ENCODE data around the gene HMCN2. TPM values are rescaled to one million over a fixed set of nuclear protein-coding genes. Genes with fewer than 3 reads are reported as not detected.

HMCN2 gene
- total RNA-seq, 2 experiments from 2014 or later = not detected

- no peaks in the 10 kb centered on the region for H3K9me3 ChIP-seq (ENCODE audit: low read length)
- H4K20me1 ChIP-seq (ENCODE audit: insufficient read depth, low read length) = no peaks in the 10 kb centered on the region
- intact Hi-C loops (cut with micrococcal nuclease; ENCODE audit: unreplicated experiment) = no loop called here
- TF ChIP-seq EZH2phosphoT487 (IDR thresholded peaks at IDR 0.05; ENCODE audit: borderline replicate concordance, low read depth, low read length) (no peak), CTCF (conservative IDR thresholded peaks at IDR 0.05; ENCODE audit: low read length) (peak; percentile 49)
- no peaks in the 10 kb centered on the region for H3K9me2 ChIP-seq (ENCODE audit: insufficient read depth, low read length)
- no peak for DNase-seq (ENCODE audit: low spot score)
- ChIA-PET POLR2A (no interaction called here), CTCF (ENCODE audit: unreplicated experiment) (no interaction called here)
- no peaks in the 10 kb centered on the region for H3K79me2 ChIP-seq (ENCODE audit: insufficient read depth, low read depth, low read length)
- no TSS peak for BruUV-seq (replicated peaks)
- H3K4me1 ChIP-seq (ENCODE audit: insufficient read depth, low read length, poor library complexity, severe bottlenecking) = no peaks in the 10 kb centered on the region
- H2AFZ ChIP-seq (ENCODE audit: low read length) = no peak overlapping the region
- no peak overlapping the region for H3K4me2 ChIP-seq (ENCODE audit: low read length)
- H3K36me3 ChIP-seq (ENCODE audit: insufficient read depth, low read length) = no peaks in the 10 kb centered on the region
- no peak overlapping the region for H3K4me3 ChIP-seq (ENCODE audit: low read depth, low read length, poor library complexity, severe bottlenecking)
- no peak overlapping the region for H3K27ac ChIP-seq (ENCODE audit: low read depth, low read length, poor library complexity, severe bottlenecking)
Measured at GRCh38 chr9:130327070-130327780, 61.7 kb downstream of the HMCN2 start.

- POLR2A ChIA-PET = no interaction called here
- no peak for TF ChIP-seq EZH2phosphoT487 (IDR thresholded peaks at IDR 0.05; ENCODE audit: borderline replicate concordance, low read depth, low read length)
- TF ChIP-seq CTCF (conservative IDR thresholded peaks at IDR 0.05; ENCODE audit: low read length) = no peak
- DNase-seq (ENCODE audit: low spot score) = no peak
- Histone ChIP-seq H3K4me3 (ENCODE audit: low read depth, low read length, poor library complexity, severe bottlenecking) (no peak overlapping the region), H4K20me1 (ENCODE audit: insufficient read depth, low read length) (no peaks in the 10 kb centered on the region), H3K4me1 (ENCODE audit: insufficient read depth, low read length, poor library complexity, severe bottlenecking) (no peaks in the 10 kb centered on the region), H3K4me2 (ENCODE audit: low read length) (no peak overlapping the region), H3K36me3 (ENCODE audit: insufficient read depth, low read length) (no peaks in the 10 kb centered on the region), H3K79me2 (ENCODE audit: insufficient read depth, low read depth, low read length) (no peaks in the 10 kb centered on the region), H2AFZ (ENCODE audit: low read length) (no peak overlapping the region), H3K9me2 (ENCODE audit: insufficient read depth, low read length) (no peaks in the 10 kb centered on the region), H3K27ac (ENCODE audit: low read depth, low read length, poor library complexity, severe bottlenecking) (no peak overlapping the region), H3K9me3 (ENCODE audit: low read length) (no peaks in the 10 kb centered on the region)
- intact Hi-C loops (cut with micrococcal nuclease; ENCODE audit: unreplicated experiment) = no loop called here
- CTCF ChIA-PET (ENCODE audit: unreplicated experiment) = no interaction called here
- no TSS peak for BruUV-seq (replicated peaks)
Measured at GRCh38 chr9:130327781-130328348, 62.3 kb downstream of the HMCN2 start.

GRCh38 chr9:130328349-130328801 is 62.8 kb downstream of the HMCN2 start:
- H3K4me1 ChIP-seq (ENCODE audit: insufficient read depth, low read length, poor library complexity, severe bottlenecking) = no peaks in the 10 kb centered on the region
- H2AFZ ChIP-seq (ENCODE audit: low read length) = no peak overlapping the region
- no peak overlapping the region for H3K27ac ChIP-seq (ENCODE audit: low read depth, low read length, poor library complexity, severe bottlenecking)
- no peaks in the 10 kb centered on the region for H3K9me2 ChIP-seq (ENCODE audit: insufficient read depth, low read length)
- BruUV-seq (replicated peaks) = no TSS peak
- no peaks in the 10 kb centered on the region for H3K36me3 ChIP-seq (ENCODE audit: insufficient read depth, low read length)
- H4K20me1 ChIP-seq (ENCODE audit: insufficient read depth, low read length) = no peaks in the 10 kb centered on the region
- H3K9me3 ChIP-seq (ENCODE audit: low read length) = no peaks in the 10 kb centered on the region
- ChIA-PET CTCF (ENCODE audit: unreplicated experiment) (no interaction called here), POLR2A (no interaction called here)
- no peak overlapping the region for H3K4me3 ChIP-seq (ENCODE audit: low read depth, low read length, poor library complexity, severe bottlenecking)
- no peak for TF ChIP-seq EZH2phosphoT487 (IDR thresholded peaks at IDR 0.05; ENCODE audit: borderline replicate concordance, low read depth, low read length)
- no peak for TF ChIP-seq CTCF (conservative IDR thresholded peaks at IDR 0.05; ENCODE audit: low read length)
- no peak for DNase-seq (ENCODE audit: low spot score)
- intact Hi-C loops (cut with micrococcal nuclease; ENCODE audit: unreplicated experiment) = no loop called here
- no peaks in the 10 kb centered on the region for H3K79me2 ChIP-seq (ENCODE audit: insufficient read depth, low read depth, low read length)
- no peak overlapping the region for H3K4me2 ChIP-seq (ENCODE audit: low read length)

Data from OCI-LY7 (cell line).